HG03439 (cell line): ENCODE data around the gene C19orf53.
"Not testable (repeated sequence)": the region's sequence is repeated elsewhere in the genome, so short reads cannot be mapped to it uniquely, and the experiment has no call there.

Experiments
- ATAC-seq: cut with Tn5 transposase; IDR thresholded peaks from one replicate; pipeline ENCODE4 v1.9.1; 2021; ENCODE audit warnings: mild to moderate bottlenecking, moderate library complexity; ENCODE audit not compliant: unreplicated experiment

The C19orf53 gene

DNA sequence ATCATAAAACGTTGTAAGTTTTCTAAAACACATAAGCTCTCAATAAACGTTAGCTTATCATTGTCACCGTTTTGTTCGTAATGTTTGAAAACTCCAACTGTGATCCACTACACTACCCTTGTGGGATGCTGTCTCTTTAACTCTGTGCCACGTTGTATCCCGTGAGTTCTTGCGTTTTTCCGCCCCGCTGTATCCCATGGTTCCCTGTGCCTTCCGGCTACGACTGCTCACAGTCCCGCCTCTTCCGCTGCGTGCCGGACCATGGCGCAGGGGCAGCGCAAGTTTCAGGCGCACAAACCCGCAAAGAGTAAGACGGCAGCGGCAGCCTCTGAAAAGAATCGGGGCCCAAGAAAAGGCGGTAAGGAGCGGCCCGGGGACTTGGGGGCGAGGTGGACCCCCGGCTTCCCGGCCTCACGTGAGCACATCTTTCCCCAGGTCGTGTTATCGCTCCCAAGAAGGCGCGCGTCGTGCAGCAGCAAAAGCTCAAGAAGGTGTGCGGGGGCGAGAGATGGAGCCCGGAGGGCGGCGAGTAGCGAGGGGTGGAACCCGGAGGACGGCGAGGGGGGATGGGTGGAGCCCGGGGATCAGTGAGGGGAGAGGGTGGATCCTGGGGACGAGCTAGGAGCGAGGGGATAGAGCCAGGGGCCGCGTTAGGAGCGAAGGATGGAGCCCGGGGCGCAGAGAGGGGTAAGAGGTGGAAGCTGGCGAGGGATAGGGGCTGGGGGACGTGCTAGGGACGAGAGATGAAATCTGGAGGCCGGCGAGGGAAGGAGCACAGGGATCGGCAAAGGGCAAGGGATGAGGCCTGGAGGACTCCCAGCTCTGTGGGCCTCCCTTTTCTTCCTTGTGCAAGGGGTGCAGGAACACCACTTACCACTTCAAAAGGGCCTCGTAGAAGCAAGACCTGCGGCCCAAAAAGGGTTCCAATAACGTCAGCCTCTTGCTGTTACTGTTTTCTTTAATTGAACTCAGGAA, at the start of gene C19orf53:
C19orf53 (plus strand) TSS at position 240 of the 975 bp plus-strand sequence; CDS start at position 262, 22 bp downstream.
- peak; percentile 83 for ATAC-seq

DNA sequence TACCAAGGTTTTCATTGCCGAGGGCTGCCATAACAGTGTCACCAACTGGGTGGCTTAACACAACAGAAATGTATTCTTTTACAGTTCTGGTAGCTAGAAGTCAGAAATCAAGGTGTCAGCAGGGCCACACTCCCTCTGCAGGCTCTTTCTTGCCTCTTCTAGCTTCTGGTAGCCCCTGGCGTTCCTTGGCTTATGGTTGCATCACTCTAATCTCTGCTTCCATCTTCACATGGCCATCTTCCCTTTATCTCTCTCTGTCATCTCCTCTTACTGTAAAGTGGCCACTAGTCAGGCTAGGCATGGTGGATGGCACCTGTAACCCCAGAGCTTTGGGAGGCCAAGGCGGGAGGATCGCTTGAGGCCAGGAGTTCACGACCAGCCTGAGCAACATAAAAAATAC, 47.9 kb upstream of the C19orf53 start:
- no peak for ATAC-seq

- ATAC-seq, result no peak
Measured at GRCh38 chr19:13727798-13728197, 46.5 kb upstream of the C19orf53 start.

GRCh38 chr19:13729859-13730258, 44.4 kb upstream of the C19orf53 start:
- no peak for ATAC-seq

- ATAC-seq, result peak; percentile 93
Measured at GRCh38 chr19:13731147-13731964, 42.9 kb upstream of the C19orf53 start.

- no peak for ATAC-seq
Measured at GRCh38 chr19:13732337-13732736, 41.9 kb upstream of the C19orf53 start.

- ATAC-seq, result no peak
Measured at GRCh38 chr19:13734751-13735150, 39.5 kb upstream of the C19orf53 start.

GRCh38 chr19:13738073-13738472, 36.2 kb upstream of the C19orf53 start:
- no peak for ATAC-seq

GRCh38 chr19:13741893-13742292, 32.4 kb upstream of the C19orf53 start:
- no peak for ATAC-seq

- no peak for ATAC-seq
Measured at GRCh38 chr19:13742756-13743155, 31.5 kb upstream of the C19orf53 start.

DNA sequence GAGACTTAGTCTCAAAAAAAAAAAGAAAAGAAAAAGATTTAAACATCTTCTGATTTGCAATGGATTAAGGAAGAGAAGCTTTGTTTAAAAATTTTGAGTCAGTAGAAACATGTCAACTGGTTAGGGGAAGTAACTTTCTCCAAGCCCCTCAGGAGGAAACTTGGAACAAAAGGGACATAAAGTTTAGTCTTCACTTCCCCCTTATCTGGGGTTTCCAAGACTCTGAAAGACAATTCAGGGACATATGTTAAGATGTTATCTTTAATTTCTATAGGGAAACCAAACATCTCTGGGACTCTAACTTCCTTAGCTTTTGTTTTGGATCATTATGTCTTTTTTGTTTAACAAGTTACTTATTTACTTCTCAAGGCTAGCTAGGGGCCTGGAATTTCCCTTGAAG, 30.1 kb upstream of the C19orf53 start:
- no peak for ATAC-seq

DNA sequence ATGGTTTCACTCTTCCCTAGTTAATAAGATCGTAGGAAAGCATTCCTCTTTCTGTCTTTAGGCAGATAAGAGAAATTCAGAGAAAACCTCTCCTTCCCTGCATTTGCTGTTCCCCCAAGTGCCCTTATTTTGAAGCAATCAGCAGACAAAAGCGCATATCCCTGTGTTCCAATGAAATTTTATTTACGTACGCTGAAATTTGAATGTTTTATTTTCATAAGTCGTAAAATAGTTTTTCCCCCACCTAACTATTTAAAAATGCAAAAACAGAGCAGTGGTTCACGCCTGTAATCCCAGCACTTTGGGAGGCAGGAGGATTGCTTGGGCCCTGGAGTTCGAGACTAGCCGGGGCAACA, 27.2 kb upstream of the C19orf53 start:
- no peak for ATAC-seq

DNA sequence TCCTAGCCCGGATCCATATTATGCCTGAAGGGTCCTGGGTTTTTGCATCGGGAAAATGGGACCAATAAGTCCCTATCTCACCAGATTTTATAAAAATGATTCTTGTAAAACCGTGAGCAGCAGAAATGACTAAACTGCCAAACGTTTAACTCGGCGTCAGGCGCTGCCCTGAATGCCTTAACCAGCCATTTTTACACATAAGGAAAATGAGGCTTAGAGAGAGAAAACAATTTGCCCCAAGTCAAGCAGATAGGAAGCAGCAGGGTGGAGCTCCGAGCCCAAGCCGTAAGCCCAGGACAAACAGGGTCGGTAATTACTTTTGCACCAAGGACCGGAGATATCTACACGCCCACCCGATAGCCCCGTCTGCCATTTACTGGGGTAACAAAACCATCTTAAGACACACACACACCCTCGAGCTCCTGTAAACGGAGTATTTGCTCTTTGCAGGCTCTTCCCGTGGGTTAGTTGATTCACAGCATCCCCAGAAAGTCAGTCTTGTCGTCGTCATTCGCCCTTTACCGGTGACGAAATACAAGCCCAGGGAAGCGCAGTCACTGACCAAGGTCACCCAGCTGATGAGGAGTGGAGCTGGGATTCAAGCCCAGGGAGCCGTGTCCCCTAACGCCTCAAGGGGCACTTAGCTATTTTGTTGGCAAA, 26.0 kb upstream of the C19orf53 start:
- no peak for ATAC-seq

- no peak for ATAC-seq
Measured at GRCh38 chr19:13751436-13751835, 22.8 kb upstream of the C19orf53 start.

DNA sequence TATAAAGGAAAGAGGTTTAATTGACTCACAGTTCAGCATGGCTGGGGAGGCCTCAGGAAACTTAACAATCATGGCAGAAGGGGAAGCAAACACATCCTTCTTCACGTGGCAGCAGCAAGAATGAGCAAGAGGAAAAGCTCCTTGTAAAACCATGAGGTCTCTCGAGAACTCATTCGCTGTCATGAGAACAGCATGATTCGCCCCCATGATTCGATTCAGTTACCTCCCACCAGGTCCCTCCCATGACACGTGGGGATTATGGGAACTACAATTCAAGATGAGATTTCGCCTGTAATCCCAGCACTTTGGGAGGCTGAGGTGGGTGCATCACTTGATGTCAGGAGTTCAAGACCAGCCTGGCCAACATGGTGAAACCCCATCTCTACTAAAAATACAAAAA, 20.6 kb upstream of the C19orf53 start:
- ATAC-seq, result not testable (repeated sequence)

DNA sequence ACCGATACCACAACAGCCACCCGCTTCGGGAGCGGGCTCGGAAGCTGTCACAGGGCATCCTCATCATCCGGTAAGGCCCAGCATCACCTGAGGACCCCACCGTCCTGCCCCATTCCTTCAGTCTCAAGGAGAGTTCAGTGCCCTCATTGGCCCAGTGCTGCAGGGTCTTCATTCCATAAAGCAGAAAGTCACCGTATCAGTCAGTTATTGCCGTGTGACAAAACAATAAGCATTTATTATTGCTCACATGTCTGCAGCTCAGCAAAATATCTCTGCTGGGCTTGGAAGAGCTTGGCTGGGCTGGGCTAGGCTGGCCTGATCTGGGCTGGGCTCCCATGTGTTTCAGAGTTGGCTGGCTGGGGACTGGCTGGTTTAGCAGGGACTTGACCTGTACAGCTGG, 18.0 kb upstream of the C19orf53 start:
- no peak for ATAC-seq

DNA sequence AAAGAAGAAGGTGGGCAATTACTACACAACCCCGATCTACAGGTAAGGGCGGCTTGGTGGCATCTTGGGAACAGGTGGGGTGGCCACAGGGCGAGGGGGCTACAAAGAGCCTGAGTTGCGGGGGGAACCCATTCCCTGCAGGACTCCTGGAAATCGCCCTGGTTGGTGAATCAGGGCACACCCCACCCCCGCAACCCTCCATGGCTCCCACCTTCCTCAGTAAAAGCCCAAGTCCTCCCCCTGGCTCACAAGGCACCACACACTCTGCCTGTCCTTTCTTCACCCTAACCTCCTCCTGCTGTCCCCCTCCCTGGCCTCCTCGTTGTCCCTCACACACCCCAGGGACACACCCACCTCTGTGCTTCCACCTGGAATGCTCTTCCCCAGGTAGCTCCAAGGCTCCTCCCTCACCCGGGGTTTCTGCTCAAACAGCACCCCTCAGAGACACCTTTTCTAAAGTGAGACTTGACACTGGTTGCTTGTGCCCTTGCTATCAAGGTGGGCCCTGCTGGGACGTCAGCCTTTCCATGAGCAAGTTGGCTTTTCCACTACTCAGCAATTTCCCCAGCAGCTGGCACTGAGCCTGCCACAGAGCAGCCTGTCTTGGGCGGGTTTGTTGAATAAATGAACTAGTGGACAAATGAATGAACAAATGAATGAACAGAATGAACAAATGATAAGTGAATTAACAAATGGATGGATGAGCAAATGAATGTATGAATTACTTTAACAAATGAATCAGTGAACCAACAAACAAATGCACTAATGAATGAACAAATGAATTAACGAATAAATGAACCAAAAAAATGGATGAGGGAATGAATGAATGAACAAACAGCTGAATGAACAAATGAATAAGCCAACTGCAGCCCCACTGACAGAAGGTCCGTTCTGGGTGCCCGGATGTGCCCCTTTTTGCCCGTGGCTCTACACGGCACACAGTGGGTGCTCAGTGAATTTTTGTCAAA, 16.2 kb upstream of the C19orf53 start:
- no peak for ATAC-seq

DNA sequence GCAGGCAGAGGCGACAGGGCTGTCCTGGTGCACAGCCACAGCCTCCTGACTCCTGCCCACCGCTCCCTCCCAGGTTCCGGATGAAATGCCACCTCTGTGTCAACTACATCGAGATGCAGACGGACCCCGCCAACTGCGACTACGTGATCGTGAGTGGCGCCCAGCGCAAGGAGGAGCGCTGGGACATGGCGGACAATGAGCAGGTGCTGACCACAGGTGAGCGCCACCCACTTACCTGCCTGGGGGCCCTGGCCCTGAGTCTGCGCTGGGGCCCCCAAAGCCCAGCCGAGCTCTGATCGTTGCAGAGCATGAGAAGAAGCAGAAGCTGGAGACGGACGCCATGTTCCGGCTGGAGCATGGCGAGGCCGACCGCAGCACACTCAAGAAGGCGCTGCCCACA, 15.5 kb upstream of the C19orf53 start:
- ATAC-seq, result no peak

GRCh38 chr19:13761423-13761822, 12.8 kb upstream of the C19orf53 start:
- ATAC-seq, result no peak

GRCh38 chr19:13762635-13763235, 11.5 kb upstream of the C19orf53 start:
- no peak for ATAC-seq
